NOMO-1 treated with DMSO at 0.1 percent for 48 hours (cell line): ENCODE measurements around the gene GPR26.

Experiments used
- DNase-seq: peaks from one replicate; lab custom pipeline; 2025; ENCODE audit not compliant: unreplicated experiment; lab: John Stamatoyannopoulos, UW

The GPR26 gene, protein sequence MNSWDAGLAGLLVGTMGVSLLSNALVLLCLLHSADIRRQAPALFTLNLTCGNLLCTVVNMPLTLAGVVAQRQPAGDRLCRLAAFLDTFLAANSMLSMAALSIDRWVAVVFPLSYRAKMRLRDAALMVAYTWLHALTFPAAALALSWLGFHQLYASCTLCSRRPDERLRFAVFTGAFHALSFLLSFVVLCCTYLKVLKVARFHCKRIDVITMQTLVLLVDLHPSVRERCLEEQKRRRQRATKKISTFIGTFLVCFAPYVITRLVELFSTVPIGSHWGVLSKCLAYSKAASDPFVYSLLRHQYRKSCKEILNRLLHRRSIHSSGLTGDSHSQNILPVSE

DNA sequence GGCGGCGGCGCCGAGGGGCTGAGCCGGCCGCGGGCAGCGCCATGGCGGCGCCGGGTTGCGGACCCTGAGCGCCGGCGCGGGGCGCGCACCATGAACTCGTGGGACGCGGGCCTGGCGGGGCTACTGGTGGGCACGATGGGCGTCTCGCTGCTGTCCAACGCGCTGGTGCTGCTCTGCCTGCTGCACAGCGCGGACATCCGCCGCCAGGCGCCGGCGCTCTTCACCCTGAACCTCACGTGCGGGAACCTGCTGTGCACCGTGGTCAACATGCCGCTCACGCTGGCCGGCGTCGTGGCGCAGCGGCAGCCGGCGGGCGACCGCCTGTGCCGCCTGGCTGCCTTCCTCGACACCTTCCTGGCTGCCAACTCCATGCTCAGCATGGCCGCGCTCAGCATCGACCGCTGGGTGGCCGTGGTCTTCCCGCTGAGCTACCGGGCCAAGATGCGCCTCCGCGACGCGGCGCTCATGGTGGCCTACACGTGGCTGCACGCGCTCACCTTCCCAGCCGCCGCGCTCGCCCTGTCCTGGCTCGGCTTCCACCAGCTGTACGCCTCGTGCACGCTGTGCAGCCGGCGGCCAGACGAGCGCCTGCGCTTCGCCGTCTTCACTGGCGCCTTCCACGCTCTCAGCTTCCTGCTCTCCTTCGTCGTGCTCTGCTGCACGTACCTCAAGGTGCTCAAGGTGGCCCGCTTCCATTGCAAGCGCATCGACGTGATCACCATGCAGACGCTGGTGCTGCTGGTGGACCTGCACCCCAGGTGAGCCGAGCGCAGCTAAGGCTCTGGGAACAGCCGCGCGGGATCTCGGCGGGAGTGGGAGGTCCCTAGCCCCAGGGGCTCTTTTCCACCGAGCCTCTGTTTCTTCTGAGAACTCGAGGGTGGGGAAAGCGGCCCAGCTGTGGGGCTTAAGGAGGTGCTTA lies at the start of gene GPR26:
TSS of gene GPR26 (plus strand) at position 38 of the 919 bp plus-strand sequence. CDS start at position 91, 53 bp downstream.
- no peak for DNase-seq

DNA sequence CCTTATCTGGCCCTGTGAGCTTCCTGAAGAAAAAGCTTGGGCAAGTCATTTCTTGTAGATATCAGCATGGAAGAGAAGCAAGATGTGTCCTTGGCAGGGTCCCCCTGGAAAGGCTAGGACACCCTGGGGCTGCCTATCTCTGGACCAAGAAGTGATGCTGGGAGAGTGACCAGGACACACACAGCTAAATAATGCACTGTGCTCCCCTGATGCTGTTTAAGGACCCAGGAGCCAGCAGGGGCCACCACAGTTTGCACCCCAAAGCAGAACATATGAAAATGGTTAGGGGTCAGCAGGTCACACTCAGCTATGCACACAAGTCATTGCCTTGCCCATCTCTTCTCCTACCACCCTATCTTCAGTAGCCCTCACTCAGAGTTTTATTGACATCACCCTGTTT lies 47.9 kb upstream of the GPR26 start:
- no peak for DNase-seq

DNA sequence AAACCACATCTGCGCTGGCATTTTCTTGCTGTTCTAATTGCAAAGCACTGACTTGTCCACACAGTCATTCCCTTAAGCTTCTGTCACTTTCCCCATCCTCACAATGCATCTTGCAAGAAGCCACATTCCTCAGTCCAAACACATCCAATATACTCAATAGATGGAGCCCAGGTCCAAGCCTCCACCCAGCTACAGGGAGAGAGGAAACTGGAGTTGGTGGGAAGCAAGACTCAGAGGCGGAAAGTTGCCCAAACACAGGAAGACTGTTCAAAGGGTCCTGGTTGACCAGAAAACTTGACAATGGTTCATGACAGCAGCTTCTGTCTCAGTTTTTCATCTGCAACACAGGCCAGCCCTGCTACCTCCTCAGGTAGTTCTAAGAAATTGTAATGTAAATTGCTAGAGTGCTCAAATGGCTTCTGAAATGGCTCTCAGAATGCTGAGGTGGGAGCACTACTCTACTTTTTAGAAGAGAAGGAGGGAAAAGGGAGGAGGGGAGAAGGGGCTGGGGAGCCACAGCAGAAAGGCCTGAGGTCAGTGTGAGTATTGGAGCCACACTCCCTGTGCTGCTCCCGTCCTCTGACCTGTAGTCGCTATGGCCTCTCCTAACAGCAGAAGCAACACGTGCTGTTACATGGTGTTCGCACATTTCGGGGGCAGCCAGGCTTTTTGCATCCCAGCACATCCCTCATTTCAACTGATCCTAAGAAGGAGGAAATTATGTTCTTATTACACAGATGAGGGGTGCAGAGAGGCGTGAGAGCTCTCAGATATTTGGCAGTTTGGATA lies 46.9 kb upstream of the GPR26 start:
- no peak for DNase-seq

DNA sequence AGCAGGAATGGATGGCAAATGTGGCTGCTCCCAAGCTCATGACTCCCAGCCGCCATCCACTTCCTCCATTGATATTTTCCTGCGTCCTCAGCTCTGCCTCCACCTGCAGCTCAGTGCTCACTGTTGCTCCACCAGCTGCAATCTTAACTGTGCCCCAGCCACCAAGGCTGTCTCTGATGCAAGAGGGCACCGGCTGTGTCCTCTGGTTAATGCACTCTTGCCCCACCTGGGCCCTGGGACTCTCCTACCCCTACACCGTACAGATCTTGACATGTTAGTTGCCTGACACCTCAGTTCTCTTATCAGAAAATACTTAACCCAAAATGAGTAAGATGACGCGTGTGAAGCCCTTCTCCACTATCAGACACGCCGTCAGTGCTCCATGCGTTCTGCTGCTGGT lies 45.5 kb upstream of the GPR26 start:
- DNase-seq: no peak

DNA sequence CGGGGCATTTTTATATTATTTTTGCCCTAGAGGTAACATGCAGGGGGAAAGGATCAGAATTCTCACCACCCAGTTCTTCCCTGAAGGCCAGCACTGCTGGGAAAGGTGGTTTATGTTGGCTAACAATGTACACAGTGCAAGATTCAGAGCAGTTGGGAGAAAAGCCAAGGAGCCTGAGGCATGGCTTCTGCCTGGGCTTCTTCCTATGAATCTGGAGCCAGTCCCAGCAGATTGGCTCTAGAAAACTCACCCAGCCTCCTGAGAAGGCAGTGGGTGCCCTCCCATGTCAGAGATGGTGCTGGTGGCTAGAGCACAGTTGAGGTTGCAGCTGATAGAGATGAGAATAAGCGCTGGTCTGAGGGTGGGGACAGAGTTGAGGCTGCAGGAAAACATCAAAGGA lies 44.7 kb upstream of the GPR26 start:
- DNase-seq: no peak

DNA sequence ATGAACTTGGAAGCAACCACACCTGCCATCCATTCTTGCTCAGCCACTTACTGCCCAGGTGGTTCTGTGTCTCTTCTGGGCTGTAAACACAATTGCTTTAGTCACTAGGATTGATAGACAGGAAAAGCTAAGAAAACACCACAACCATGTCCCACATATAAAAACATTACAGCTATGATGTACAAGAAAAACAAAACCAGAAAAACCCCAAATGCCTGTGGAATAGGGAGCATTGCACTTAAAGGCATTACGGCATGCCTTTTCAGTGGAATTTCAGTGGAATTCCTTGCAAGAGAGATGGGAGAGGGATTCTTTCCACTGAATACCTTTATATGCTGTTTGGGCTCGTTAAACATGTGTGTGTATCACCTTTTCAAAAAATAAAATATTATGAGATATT lies 44.2 kb upstream of the GPR26 start:
- no peak for DNase-seq

DNA sequence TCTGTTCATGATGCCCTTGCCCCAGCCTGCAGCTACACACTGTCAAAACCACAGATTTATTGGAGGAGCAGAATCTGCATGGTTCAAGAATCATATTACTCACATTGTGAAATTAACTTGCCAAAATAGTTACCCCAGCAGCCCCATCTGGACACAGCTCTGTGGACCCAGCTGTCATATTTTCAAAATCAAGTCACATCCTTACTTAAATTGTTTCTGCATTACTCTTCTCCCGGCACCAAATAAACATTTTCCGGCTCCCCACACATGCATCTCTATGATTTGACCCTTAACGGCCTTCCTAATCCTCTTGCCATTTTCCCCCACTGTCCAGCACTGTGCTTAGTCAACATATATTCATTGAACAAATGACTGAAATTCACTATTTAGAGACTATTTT lies 43.8 kb upstream of the GPR26 start:
- no peak for DNase-seq

DNA sequence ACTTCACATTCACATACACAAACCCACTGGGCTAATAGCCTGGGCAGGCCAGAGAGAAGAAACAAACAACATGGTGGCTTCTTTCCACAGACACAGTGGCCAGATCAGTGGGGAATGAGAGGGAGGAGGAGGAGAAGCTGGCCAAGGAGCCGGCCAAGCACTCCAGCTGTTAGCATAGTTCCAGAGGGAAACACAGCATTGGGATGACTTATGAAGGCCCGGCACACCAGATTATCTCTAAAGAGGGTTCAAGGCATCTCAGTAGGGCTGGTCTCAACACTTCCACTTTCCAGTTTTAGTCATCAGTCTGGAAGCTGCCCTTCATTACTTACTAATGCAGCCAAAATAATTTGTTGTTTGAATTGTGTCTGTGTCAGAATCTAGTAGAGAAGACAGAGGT lies 42.1 kb upstream of the GPR26 start:
- DNase-seq: no peak

DNA sequence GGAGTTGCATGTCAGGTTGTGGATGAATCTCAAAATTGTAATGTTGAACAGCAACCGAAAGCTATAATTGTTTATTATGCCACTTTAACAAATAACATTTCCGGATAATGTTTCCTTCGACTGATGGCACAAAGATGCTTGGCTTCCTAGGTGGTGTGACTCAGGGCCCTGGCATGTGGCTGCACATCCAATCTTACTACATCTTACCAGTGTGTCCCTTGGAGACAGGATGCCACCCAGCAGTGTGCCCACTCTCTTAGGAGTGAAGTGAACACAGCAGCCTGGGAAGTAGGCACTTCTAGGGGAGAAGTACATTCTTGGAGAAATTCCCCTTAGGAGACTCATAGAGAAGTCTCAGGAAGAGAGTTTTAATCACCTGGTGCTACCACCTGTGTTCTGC lies 33.0 kb upstream of the GPR26 start:
- no peak for DNase-seq

DNA sequence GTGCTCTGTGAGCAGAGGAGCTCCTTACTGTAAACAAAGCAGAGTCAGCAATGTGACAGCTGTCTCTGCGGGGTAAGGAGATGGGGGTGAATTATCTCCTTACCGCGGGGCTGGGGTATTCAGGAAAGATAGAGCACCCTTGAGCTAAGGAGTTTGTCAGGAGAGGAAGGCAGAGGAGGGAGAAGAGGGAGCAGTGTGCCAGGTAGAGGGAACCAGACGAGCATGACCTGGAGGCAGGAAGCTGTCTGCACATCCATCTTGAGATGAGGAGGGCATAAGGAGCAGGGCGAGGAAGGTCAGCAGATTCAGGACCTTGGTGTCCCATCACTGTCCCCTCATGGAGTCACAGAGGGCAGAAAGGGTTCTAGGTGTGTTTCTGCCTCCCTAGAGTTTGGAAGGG lies 32.5 kb upstream of the GPR26 start:
- no peak for DNase-seq

DNA sequence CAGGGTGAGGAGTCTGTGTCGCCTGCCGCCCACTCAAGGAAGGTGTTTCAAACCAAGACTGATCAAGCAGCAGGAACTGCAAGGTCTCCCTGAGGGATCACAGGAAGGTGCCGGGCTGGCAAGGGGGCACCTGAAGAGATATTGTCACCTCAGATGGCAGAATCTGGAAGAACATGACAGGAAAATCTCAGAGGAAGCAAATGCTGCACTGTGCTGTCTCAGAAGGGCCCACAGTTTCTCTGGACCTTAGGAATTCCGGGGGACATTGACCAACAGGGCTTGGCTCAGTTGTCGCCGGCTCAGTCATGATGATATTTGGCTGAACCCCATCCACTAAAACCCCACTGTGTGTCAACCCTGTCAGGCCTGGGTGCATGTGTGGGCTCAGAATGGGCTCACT lies 31.9 kb upstream of the GPR26 start:
- no peak for DNase-seq

DNA sequence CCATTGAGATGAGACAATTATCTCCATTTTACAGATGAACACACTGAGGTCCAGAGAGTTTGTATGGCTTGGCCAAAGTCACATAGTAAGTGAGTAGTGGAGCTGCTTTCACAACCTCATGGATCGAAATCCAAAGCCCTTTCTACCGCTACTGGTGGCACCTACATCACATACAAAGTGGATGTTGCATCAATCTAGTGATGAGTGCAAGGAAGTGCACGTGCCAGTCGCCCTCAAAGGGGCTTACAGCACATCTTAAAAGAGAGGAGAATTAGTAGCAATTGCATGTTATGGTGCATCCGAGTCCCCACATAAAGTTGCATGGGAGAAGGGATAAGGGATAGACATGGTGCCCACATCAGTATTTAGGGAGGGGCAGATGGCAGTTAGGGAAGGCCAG lies 31.0 kb upstream of the GPR26 start:
- no peak for DNase-seq

DNA sequence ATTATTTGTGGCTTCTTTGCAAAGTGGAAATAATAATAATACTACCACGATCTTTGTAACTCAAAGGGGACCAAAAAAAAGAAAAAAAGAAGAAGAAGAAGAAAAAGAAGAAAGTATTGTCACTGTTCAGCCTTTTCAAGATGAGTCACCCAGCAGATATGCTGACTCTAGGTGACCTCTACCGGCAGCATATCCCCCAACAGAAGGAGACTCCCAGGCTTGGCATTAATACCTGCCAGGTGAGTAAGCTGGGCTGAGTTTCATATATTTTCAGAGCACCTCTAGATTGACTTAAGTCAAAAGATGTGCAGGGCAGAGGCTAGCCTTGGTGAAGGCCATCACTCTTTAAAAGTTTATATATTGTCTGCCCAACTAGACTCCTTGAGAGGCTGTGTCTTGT lies 30.4 kb upstream of the GPR26 start:
- no peak for DNase-seq

DNA sequence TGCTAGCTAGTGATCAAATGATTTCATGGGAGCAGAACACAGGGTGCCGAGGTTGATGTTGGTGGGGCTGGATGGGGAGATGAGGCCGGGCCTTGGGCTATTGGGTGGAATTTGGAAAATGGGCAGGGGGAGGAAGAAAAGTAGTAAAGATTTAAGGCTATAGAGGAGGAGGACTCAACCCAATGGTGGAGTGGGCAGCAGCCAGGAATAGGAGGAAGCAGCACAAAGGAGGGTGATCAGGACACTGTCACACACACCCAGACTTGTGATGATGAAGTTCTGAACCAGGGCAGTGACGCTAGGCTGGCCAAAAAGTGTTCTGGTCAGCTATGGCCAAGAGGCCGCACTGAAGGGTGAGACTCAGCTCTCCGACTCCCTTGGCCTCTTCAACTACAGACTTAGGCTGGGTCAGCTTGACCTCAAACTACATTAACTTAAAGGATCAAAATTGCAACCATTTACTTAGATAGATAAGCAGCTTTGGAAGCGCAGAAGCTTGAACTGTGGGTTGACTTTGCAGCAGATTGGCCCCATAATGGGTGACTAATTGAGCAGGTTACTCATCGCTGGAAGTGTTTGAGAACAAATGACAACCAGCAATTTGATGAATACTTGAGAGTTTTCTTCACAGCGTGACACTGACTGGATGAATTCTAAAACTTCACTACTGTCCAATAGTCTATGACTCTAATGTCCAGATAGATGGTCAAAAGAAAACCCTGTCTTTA lies 29.4 kb upstream of the GPR26 start:
- DNase-seq: no peak

DNA sequence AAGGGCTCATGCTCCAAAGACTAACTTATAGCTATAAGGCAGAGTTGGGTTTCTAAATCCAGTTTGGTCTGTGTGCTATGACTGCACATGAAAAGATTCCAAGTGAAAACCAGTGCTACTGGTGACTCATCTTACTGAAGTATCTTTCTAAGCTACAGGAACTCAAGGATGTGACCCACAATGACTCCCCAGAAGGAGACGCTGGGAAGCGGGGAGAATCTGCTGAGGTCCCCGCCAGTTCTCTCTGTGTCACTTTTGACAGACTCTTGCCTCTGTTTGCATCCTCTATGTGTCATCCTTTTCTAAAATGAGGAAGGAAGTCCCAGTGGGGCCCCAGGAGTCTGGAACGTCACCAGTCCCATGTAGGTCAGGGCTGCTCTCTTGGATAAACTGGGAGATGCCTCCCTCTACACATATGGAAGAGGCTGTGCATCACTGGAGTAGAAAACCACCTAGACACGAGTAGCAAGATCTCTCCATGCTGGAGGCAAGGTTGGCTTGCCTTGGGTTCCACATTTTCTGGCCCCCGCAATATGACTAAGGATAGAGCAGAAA lies 28.8 kb upstream of the GPR26 start:
- peak; percentile 12 for DNase-seq

DNA sequence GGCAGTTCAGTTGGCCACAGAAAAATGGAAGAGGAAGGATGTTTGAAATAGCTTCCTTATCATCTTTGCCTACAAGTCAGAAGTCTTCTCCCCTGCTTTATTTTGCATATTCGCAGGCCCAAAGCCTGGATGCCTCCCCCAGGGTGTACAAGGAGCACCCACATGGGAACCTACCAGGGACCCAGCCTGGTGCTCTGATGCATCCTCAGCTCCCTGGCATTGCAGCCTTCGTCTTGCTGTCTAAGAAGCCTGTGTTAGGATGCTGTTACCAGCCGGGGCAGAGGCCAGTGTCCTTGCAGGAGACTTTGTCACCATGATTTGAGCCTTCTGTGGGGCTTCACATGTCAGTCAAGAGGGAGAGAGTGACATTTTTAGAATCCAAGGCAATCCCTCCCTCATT lies 27.0 kb upstream of the GPR26 start:
- no peak for DNase-seq

DNA sequence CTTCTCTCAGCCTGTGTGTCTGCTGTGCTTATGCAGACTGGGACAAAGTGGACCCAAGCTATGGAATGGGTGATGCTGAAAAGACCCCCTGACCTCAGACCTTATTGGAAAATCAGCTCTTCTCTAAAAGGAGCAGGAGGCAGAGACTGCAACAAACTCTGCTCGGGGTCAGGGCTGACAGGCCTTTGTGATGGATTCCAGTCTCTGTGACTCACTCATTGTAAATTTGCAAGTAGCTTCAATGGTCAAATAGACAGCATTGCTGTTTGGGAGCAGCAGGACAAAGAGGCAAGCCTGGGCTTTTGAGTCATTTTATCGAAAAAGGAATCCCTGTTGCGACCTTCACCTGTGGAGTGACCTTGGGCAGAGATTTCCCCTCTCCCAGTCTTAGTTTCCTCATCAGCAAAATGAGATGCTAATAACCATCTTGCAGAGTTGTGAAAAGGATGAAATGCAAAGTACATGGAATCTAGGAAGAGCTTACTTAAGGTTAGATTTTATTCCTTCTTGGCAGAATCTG lies 26.1 kb upstream of the GPR26 start:
- no peak for DNase-seq

DNA sequence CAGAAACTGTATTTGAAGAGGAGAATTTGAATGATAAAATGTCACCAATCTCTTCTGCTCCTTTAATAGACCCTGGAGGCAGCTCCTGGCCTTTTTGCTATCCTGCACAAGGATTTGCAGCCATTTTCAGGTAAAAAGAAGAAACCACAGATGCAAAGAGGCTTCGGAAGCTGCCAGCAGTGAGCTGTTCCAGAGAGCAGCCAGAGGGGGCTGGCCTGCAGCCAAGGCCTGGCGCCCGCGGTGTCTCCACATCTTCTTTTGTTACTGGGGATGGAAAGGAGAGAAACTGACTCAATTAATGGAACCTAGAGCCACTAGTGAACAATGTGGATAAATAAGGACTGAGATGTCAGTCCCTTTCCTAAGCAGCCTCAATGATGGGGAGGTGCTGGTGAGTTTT lies 23.9 kb upstream of the GPR26 start:
- no peak for DNase-seq

DNA sequence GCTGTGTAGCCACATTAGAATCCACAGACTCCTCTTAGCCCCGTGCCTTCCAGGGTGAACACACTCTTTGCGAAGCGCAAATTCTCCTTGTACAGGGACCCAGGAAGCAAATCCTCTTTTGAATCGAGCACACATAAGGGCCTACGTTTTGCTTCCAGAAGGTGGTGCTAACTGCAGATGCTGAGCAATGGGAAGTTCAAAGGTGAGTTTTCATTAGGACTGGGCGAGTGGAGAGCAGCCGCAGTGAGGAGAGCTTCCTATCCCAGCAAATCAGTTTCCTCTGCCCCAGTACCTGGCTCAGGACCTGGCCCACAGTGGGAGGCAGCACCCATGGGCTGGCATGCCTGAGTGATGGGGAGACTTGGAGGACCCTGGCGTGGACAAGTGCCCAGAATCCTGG lies 23.5 kb upstream of the GPR26 start:
- no peak for DNase-seq

DNA sequence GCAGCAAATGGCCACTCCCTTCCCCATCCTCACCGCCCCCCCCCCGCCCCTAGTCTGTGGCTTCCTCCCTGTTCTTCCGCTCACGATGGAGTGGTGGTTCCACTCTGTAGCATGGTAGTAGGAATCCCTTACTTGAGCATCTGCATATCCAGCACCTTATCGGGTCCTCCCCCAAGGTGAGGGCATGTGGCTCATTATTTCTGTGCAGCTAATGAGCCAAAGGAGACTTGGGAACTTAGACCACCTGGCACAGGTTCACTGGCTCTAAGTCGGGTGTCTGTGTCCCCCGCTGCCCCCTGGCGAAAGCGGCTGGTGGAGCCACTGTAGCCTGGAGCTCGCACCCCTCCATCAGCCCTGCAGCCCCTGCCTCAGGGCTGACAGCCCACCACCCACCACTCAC lies 22.8 kb upstream of the GPR26 start:
- DNase-seq: no peak
